Measurements from ENCODE around the gene KCNN3. TPM values are rescaled to one million over a fixed set of nuclear protein-coding genes. Genes with fewer than 3 reads are reported as not detected.

KCNN3 gene
- total RNA-seq, 4 donors from 2014 or later: 0.30 to 0.72 (median 0.37) TPM

GRCh38 chr1:154867064-154867825 lies 2.8 kb downstream of the KCNN3 start:
- Histone ChIP-seq H3K36me3 (no peaks in the 10 kb centered on the region), H3K27ac (no peak overlapping the region), H3K9me3 (no peaks in the 10 kb centered on the region), H3K4me1 (peaks cover 39% of the 10 kb centered on the region), H3K4me3 (no peak overlapping the region), H3K27me3 (peaks cover 37% of the 10 kb centered on the region)
- TF ChIP-seq CTCF (IDR thresholded peaks at IDR 0.05): no peak
- no peak for TF ChIP-seq POLR2AphosphoS5 (IDR thresholded peaks at IDR 0.05)
- TF ChIP-seq EP300 (IDR thresholded peaks at IDR 0.05): no peak
- TF ChIP-seq POLR2A (IDR thresholded peaks at IDR 0.05): no peak
- 4% methylated on average over 24 of the region's 25 CpGs for WGBS
- DNase-seq (ENCODE audit: low spot score in 2 of 2): no peak

DNA sequence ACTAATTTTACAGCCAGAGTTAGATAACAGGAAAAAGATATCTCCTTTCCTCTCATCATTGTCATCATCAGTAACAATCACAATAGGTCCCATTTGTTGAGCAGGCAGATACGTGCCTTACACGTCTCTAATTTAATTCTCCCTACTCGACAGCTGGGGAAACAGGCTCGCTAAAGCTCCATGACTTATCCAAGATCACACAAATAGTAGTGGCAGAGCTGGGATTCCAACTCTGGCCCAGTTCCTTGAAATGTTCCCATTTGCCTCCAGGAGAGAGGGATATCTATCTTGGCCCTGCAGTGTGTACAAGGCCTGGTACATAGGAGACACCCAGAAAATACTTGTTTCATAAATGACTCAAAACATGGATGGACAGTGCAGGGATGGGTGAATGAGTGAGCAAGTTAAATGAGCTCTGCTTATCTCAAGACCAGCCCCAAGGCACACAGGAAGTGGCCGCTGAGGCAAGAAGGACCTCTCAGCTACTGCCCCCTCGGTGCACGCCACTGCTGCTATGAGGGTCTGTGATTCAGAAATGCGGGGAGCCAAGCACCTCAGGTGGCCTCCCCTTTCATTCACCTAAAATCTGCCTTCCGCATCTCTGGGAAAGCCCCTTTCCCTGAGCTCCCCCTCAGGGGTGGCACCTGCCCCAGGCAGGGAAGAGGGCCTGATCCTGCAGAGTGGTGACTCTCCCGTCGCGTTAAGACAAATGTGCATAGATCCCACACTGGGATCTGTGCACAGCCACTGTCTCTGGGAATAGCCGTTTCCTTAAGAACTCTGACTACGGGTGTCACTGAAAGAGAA lies 3.6 kb downstream of the KCNN3 start:
- WGBS: 77% methylated on average over 13 of the region's 14 CpGs
- Histone ChIP-seq H3K4me1 (peaks cover 39% of the 10 kb centered on the region), H3K9me3 (no peaks in the 10 kb centered on the region), H3K27ac (no peak overlapping the region), H3K36me3 (no peaks in the 10 kb centered on the region), H3K27me3 (peaks cover 37% of the 10 kb centered on the region), H3K4me3 (no peak overlapping the region)
- DNase-seq (ENCODE audit: low spot score in 2 of 2): no peak
- no peak for TF ChIP-seq POLR2AphosphoS5 (IDR thresholded peaks at IDR 0.05)
- TF ChIP-seq CTCF (IDR thresholded peaks at IDR 0.05): no peak
- no peak for TF ChIP-seq EP300 (IDR thresholded peaks at IDR 0.05)
- no peak for TF ChIP-seq POLR2A (IDR thresholded peaks at IDR 0.05)

- H3K27me3 ChIP-seq: peaks cover 37% of the 10 kb centered on the region
- H3K9me3 ChIP-seq: no peaks in the 10 kb centered on the region
- H3K4me1 ChIP-seq: peaks cover 39% of the 10 kb centered on the region
- TF ChIP-seq CTCF (IDR thresholded peaks at IDR 0.05) (no peak), POLR2A (IDR thresholded peaks at IDR 0.05) (no peak), POLR2AphosphoS5 (IDR thresholded peaks at IDR 0.05) (no peak), EP300 (IDR thresholded peaks at IDR 0.05) (no peak)
- no peak overlapping the region for H3K27ac ChIP-seq
- WGBS: 91% methylated on average over 5 of the region's 5 CpGs
- H3K36me3 ChIP-seq: no peaks in the 10 kb centered on the region
- H3K4me3 ChIP-seq: no peak overlapping the region
- DNase-seq (ENCODE audit: low spot score in 2 of 2): no peak
These were observed 4.4 kb downstream of the KCNN3 start for GRCh38 chr1:154865442-154866256.

DNA sequence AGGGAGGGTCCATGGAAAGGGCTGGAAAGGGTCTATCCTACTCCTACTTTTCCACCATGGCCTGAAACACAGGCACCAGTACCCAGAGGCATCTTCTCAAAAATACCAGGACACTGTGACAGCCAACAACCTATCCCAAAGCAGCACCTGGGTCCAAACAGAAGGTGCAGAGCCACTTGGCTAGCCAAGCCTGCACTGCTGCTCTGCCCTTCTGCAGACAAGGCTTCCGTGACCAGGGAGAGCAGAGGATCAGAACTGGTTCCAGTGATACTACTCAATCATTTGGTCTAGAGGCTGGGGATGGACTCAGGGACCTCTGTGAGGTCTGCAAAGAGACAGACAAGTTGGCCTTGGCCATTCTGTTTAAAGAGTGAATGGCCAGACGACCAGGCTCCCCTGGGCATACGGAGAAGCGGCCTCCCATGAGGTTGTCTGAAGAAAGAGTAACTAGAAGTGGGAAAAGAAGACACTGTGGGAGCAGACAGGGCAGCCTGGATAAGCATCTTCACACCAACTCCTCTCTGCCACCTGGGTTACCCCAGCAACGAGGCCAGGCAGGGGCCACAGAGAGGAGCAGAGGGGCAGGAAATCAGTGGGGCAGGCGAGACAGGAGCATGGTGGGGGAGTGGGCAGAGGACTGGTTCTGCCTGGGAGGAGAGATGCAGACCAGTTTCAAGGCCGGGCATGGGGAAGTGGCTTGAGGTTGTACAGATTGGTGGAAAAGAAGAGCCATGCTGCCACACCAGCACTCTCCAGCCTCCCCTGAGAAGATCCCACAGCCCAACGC lies 5.7 kb downstream of the KCNN3 start:
- Histone ChIP-seq H3K27ac (no peak overlapping the region), H3K4me3 (no peak overlapping the region), H3K9me3 (no peaks in the 10 kb centered on the region), H3K4me1 (peaks cover 26% of the 10 kb centered on the region), H3K36me3 (no peaks in the 10 kb centered on the region), H3K27me3 (peaks cover 26% of the 10 kb centered on the region)
- 92% methylated on average over 8 of the region's 8 CpGs for WGBS
- DNase-seq (ENCODE audit: low spot score in 2 of 2): no peak
- TF ChIP-seq EP300 (IDR thresholded peaks at IDR 0.05) (no peak), POLR2A (IDR thresholded peaks at IDR 0.05) (no peak), CTCF (IDR thresholded peaks at IDR 0.05) (no peak), POLR2AphosphoS5 (IDR thresholded peaks at IDR 0.05) (no peak)
